GM19238 (cell line): Measurements from ENCODE around the gene HS2ST1.

Experiments used
- DNase-seq: peaks from one replicate; pipeline ENCODE4 v3.0.0; 2011; ENCODE audit warnings: low spot score; ENCODE audit not compliant: insufficient read length

The HS2ST1 gene

GRCh38 chr1:87108228-87108627, 193.8 kb downstream of the HS2ST1 start:
- no peak for DNase-seq

GRCh38 chr1:87108814-87109411, 194.5 kb downstream of the HS2ST1 start:
- no peak for DNase-seq

GRCh38 chr1:87111659-87112371, 197.4 kb downstream of the HS2ST1 start:
- no peak for DNase-seq

GRCh38 chr1:87113313-87113712, 198.9 kb downstream of the HS2ST1 start:
- no peak for DNase-seq

- DNase-seq, result no peak
Observed at GRCh38 chr1:87115317-87115890, 201.0 kb downstream of the HS2ST1 start.

- DNase-seq, result no peak
Observed at GRCh38 chr1:87115891-87116290, 201.5 kb downstream of the HS2ST1 start.

- DNase-seq, result no peak
Observed at GRCh38 chr1:87117761-87118368, 203.4 kb downstream of the HS2ST1 start.

- DNase-seq, result no peak
Observed at GRCh38 chr1:87119541-87120140, 205.2 kb downstream of the HS2ST1 start.

GRCh38 chr1:87120779-87121178, 206.3 kb downstream of the HS2ST1 start:
- no peak for DNase-seq

GRCh38 chr1:87121711-87122163, 207.3 kb downstream of the HS2ST1 start:
- DNase-seq, result no peak

- DNase-seq, result no peak
Observed at GRCh38 chr1:87122243-87122642, 207.8 kb downstream of the HS2ST1 start.

GRCh38 chr1:87123610-87124009, 209.2 kb downstream of the HS2ST1 start:
- no peak for DNase-seq

- no peak for DNase-seq
Observed at GRCh38 chr1:87126886-87127505, 212.6 kb downstream of the HS2ST1 start.

GRCh38 chr1:87127581-87127980, 213.1 kb downstream of the HS2ST1 start:
- no peak for DNase-seq

GRCh38 chr1:87129038-87129437, 214.6 kb downstream of the HS2ST1 start:
- no peak for DNase-seq

GRCh38 chr1:87129606-87130005, 215.2 kb downstream of the HS2ST1 start:
- DNase-seq, result no peak

- no peak for DNase-seq
Observed at GRCh38 chr1:87130438-87130837, 216.0 kb downstream of the HS2ST1 start.

- DNase-seq, result peak; percentile 76
Observed at GRCh38 chr1:87131809-87132283, 217.4 kb downstream of the HS2ST1 start.

GRCh38 chr1:87132284-87132870, 217.9 kb downstream of the HS2ST1 start:
- DNase-seq, result no peak

- DNase-seq, result no peak
Observed at GRCh38 chr1:87134061-87134460, 219.6 kb downstream of the HS2ST1 start.
